ENCODE results near the gene ASXL3.

ASXL3 gene

DNA sequence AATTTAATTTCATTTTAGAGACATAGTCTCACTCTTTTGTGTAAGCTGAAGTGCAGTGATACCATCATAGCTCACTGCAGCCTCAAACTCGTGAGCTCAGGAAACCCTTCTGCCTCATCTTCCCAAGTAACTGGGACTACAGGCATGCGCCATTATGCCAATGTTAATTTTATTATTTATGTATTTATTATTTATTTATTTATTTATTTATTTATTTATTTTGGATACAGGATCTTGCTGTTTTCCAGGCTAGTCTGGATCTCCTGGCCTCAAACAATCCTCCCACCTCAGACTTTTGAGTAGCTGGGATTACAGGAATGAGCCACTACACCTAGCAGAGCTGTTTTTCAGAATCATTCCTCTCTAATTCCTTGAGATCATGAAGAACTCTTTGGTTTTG lies 99.9 kb downstream of the ASXL3 start:
- Histone ChIP-seq H3K4me3 (ENCODE audit: low read depth in 1 of 2, low read length in 2 of 2) (no peak overlapping the region), H3K4me1 (ENCODE audit: insufficient read depth, low read length) (no peaks in the 10 kb centered on the region), H3K27me3 (ENCODE audit: insufficient read depth, low read length, poor library complexity) (no peaks in the 10 kb centered on the region), H4K20me1 (ENCODE audit: insufficient read depth, low read length) (no peaks in the 10 kb centered on the region), H3K36me3 (ENCODE audit: insufficient read depth, low read length) (no peaks in the 10 kb centered on the region), H3K27ac (ENCODE audit: low read length) (no peak overlapping the region), H3K9me3 (ENCODE audit: insufficient read depth, low read length, severe bottlenecking) (no peaks in the 10 kb centered on the region), H3K4me2 (ENCODE audit: insufficient read depth, low read length) (no peak overlapping the region), H2AFZ (ENCODE audit: low read depth, low read length) (no peak overlapping the region), H3K9ac (ENCODE audit: low read depth, low read length) (no peak overlapping the region), H3K79me2 (ENCODE audit: insufficient read depth, low read length) (no peaks in the 10 kb centered on the region)
- TF ChIP-seq EZH2 (IDR thresholded peaks at IDR 0.05; ENCODE audit: borderline replicate concordance, low read depth, low read length, severe bottlenecking) (no peak), CTCF (IDR thresholded peaks at IDR 0.05; ENCODE audit: borderline replicate concordance, extremely low read depth, low read length, poor library complexity, severe bottlenecking) (no peak)
- no peak for DNase-seq
- no peak for ATAC-seq (ENCODE audit: insufficient read depth, low read depth)

- Histone ChIP-seq H3K9me3 (ENCODE audit: insufficient read depth, low read length, severe bottlenecking) (no peaks in the 10 kb centered on the region), H3K36me3 (ENCODE audit: insufficient read depth, low read length) (no peaks in the 10 kb centered on the region), H2AFZ (ENCODE audit: low read depth, low read length) (no peak overlapping the region), H3K27me3 (ENCODE audit: insufficient read depth, low read length, poor library complexity) (no peaks in the 10 kb centered on the region), H3K4me3 (ENCODE audit: low read depth in 1 of 2, low read length in 2 of 2) (no peak overlapping the region), H3K9ac (ENCODE audit: low read depth, low read length) (no peak overlapping the region), H3K79me2 (ENCODE audit: insufficient read depth, low read length) (no peaks in the 10 kb centered on the region), H4K20me1 (ENCODE audit: insufficient read depth, low read length) (no peaks in the 10 kb centered on the region), H3K4me1 (ENCODE audit: insufficient read depth, low read length) (no peaks in the 10 kb centered on the region), H3K4me2 (ENCODE audit: insufficient read depth, low read length) (no peak overlapping the region), H3K27ac (ENCODE audit: low read length) (no peak overlapping the region)
- no peak for TF ChIP-seq EZH2 (IDR thresholded peaks at IDR 0.05; ENCODE audit: borderline replicate concordance, low read depth, low read length, severe bottlenecking)
- no peak for TF ChIP-seq CTCF (IDR thresholded peaks at IDR 0.05; ENCODE audit: borderline replicate concordance, extremely low read depth, low read length, poor library complexity, severe bottlenecking)
- ATAC-seq (ENCODE audit: insufficient read depth, low read depth) (no peak), DNase-seq (no peak)
These were observed 104.4 kb downstream of the ASXL3 start for GRCh38 chr18:33682436-33682835.

DNA sequence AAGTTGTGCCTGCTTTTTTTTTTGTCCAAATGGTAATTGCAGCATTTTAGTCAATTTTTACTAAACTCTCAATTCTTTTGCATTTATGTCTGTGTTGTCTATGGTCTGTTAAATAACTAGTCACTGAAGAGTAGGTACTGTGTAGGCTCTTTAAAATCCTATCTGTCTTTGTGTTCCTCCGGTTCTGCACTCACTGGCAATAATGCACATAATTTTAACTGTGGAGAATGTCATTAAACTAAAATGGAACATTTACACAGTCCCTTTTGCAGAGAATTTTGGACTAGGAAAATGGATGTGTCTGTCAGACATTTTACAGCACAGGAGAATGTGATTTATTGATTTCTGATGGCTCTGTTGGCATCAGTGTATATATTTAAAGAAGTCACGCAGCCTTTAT lies 116.6 kb downstream of the ASXL3 start:
- DNase-seq (no peak), ATAC-seq (ENCODE audit: insufficient read depth, low read depth) (no peak)
- Histone ChIP-seq H3K4me1 (ENCODE audit: insufficient read depth, low read length) (no peaks in the 10 kb centered on the region), H3K27me3 (ENCODE audit: insufficient read depth, low read length, poor library complexity) (no peaks in the 10 kb centered on the region), H3K36me3 (ENCODE audit: insufficient read depth, low read length) (no peaks in the 10 kb centered on the region), H2AFZ (ENCODE audit: low read depth, low read length) (no peak overlapping the region), H4K20me1 (ENCODE audit: insufficient read depth, low read length) (no peaks in the 10 kb centered on the region), H3K9me3 (ENCODE audit: insufficient read depth, low read length, severe bottlenecking) (no peaks in the 10 kb centered on the region), H3K4me2 (ENCODE audit: insufficient read depth, low read length) (no peak overlapping the region), H3K4me3 (ENCODE audit: low read depth in 1 of 2, low read length in 2 of 2) (no peak overlapping the region), H3K27ac (ENCODE audit: low read length) (no peak overlapping the region), H3K9ac (ENCODE audit: low read depth, low read length) (no peak overlapping the region), H3K79me2 (ENCODE audit: insufficient read depth, low read length) (no peaks in the 10 kb centered on the region)
- TF ChIP-seq EZH2 (IDR thresholded peaks at IDR 0.05; ENCODE audit: borderline replicate concordance, low read depth, low read length, severe bottlenecking) (no peak), CTCF (IDR thresholded peaks at IDR 0.05; ENCODE audit: borderline replicate concordance, extremely low read depth, low read length, poor library complexity, severe bottlenecking) (no peak)
